ENCODE measurements around the gene EHMT1. TPM values are rescaled to one million over a fixed set of nuclear protein-coding genes. Genes with fewer than 3 reads are reported as not detected.

The EHMT1 gene
- total and polyA plus RNA-seq, 2 of the 8 experiments (the other 6 are each of a cell fraction or from before 2014, with no cell fraction given) = 95.7 to 163 TPM

DNA sequence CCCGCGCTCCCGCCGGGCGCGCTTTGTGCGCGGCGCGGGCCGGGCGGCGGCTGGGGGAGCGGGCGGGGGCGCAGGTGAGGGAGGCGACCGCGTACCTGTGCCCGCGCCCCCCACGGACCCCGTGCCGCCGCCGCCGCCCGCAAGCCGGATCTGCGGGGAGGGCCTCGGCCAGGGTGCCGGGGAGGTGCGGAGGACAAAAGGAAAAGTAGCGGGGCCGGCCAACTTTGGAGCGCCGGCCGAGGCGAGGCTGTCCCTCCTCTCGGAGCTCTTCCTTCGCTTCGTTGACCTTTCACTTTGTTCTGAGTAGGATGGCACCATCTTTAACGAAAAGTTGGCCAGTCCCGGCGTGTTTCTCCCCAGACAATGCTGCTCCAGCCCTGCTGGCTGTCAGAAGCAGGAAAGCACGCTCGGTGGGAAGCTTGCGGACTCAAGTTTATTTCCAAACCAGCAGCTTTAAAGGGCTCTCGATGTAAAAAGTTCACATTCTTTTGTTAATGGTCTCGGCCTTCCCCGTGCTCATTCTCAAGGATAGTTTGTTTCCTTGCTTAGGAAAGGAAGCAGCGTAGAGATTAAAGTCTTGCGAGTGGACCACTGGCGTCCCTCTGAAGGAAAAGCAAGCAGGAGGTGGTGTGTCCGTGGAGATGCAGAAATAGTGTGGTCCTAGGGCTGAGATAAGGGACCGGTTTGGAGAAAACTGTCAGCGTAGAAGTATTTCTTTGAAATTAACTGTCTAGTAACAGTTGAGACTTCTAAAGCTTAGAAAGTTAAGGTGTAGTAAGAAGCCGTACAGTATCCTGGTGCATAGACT lies 639 bp downstream of the EHMT1 start (continued):
- TF ChIP-seq, protein P1, sequence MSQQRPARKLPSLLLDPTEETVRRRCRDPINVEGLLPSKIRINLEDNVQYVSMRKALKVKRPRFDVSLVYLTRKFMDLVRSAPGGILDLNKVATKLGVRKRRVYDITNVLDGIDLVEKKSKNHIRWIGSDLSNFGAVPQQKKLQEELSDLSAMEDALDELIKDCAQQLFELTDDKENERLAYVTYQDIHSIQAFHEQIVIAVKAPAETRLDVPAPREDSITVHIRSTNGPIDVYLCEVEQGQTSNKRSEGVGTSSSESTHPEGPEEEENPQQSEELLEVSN (IDR thresholded peaks at IDR 0.05) = no peak
- no peak for TF ChIP-seq ZNF274 (IDR thresholded peaks at IDR 0.05; ENCODE audit: borderline replicate concordance, extremely low read depth, low read length)
- TF ChIP-seq POLR2AphosphoS5 (IDR thresholded peaks at IDR 0.05; ENCODE audit: low read depth, low read length) = peak; percentile 31; the same call in 1 of the 2 replicates
- peak; percentile 52; the same call in 1 of the 2 replicates for TF ChIP-seq YY1 (IDR thresholded peaks at IDR 0.05; ENCODE audit: low read depth, low read length)
- TF ChIP-seq CBX8 (IDR thresholded peaks at IDR 0.05; ENCODE audit: borderline replicate concordance, low read depth, low read length) = no peak
- 0 out of 4 replicates have a peak, but pooled peaks of 1 of the 2 experiments have one; percentile 57 for TF ChIP-seq SIN3A (conservative IDR thresholded peaks at IDR 0.05 in 1 of 2, IDR thresholded peaks at IDR 0.05 in 1 of 2; ENCODE audit: low read depth in 1 of 2, low read length in 2 of 2)

All from H1 (cell line).